ENCODE measurements around the gene RRN3. TPM values are rescaled to one million over a fixed set of nuclear protein-coding genes. Genes with fewer than 3 reads are reported as not detected.
A peak's percentile ranks its signal among the peaks of the same experiment; 100 is the strongest.

RRN3 gene
- total and polyA plus RNA-seq, 2 donors (not counting 3 experiments of a cell fraction or from before 2014, with no cell fraction given) = 15.1 to 26.5 TPM

DNA sequence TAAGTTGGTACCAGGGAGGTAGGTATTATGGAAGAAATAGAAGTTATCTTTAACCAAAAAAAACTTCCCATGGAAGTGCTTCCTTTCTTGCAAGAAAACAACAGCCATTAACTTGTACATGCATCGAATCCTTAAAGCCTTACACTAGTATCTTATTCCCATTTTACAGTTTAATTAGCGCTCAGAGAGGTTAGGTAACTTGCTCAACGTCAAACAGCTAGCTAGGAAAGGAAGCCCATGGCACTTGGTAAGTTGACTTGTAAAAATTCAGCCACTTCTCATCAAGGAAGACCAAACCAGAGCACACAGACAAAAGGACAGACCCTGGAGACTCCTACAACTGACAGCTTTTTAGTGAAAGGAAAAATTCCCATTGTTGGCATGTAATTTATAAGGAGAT is 34.7 kb downstream of the RRN3 start:
- H3K36me3 ChIP-seq (ENCODE audit: control insufficient read depth in 2 of 2, extremely low read depth in 1 of 2, insufficient read depth in 2 of 2, low read length in 2 of 2) = peaks cover 15 to 19% of the 10 kb centered on the region in 2 experiments
- intact Hi-C loops (cut with micrococcal nuclease) = loop anchor here (10.0 kb wide), 1 partner anchor 85 kb away; the partner anchor contains the start of gene PDXDC1
- no peak overlapping the region for H3K27ac ChIP-seq (ENCODE audit: insufficient read depth, low read depth, low read length)
- no peak overlapping the region for H3K4me2 ChIP-seq (ENCODE audit: insufficient read depth, low read length)
- no peak overlapping the region for H3K9ac ChIP-seq (replicated peaks; ENCODE audit: extremely low read depth, insufficient read depth, low read length)
- H2AFZ ChIP-seq (ENCODE audit: low read depth, low read length) = no peak overlapping the region
- TF ChIP-seq POLR2AphosphoS5 (IDR thresholded peaks at IDR 0.05; ENCODE audit: insufficient read depth, low read depth, low read length) = no peak
- TF ChIP-seq EZH2 (IDR thresholded peaks at IDR 0.05; ENCODE audit: borderline replicate concordance, low read depth, low read length, severe bottlenecking) = no peak
- no peak for TF ChIP-seq GATA2 (IDR thresholded peaks at IDR 0.05; ENCODE audit: insufficient read depth, insufficient read length, low read depth, low read length)
- no peak for TF ChIP-seq POLR2A (IDR thresholded peaks at IDR 0.05; ENCODE audit: low read depth, low read length)
- TF ChIP-seq, protein P1, sequence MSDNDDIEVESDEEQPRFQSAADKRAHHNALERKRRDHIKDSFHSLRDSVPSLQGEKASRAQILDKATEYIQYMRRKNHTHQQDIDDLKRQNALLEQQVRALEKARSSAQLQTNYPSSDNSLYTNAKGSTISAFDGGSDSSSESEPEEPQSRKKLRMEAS (IDR thresholded peaks at IDR 0.05; ENCODE audit: insufficient read depth, insufficient read length) = no peak
- no peak for TF ChIP-seq MYC (IDR thresholded peaks at IDR 0.05; ENCODE audit: low read depth, low read length)
- TF ChIP-seq, protein P2, sequence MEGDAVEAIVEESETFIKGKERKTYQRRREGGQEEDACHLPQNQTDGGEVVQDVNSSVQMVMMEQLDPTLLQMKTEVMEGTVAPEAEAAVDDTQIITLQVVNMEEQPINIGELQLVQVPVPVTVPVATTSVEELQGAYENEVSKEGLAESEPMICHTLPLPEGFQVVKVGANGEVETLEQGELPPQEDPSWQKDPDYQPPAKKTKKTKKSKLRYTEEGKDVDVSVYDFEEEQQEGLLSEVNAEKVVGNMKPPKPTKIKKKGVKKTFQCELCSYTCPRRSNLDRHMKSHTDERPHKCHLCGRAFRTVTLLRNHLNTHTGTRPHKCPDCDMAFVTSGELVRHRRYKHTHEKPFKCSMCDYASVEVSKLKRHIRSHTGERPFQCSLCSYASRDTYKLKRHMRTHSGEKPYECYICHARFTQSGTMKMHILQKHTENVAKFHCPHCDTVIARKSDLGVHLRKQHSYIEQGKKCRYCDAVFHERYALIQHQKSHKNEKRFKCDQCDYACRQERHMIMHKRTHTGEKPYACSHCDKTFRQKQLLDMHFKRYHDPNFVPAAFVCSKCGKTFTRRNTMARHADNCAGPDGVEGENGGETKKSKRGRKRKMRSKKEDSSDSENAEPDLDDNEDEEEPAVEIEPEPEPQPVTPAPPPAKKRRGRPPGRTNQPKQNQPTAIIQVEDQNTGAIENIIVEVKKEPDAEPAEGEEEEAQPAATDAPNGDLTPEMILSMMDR (IDR thresholded peaks at IDR 0.05; ENCODE audit: extremely low read depth in 1 of 2, insufficient read depth in 1 of 2, low read depth in 1 of 2, low read length in 2 of 2) = no peak
- TF ChIP-seq FOS (IDR thresholded peaks at IDR 0.05; ENCODE audit: borderline replicate concordance, insufficient read depth, low read length) = no peak
- TF ChIP-seq JUN (IDR thresholded peaks at IDR 0.05; ENCODE audit: borderline replicate concordance, insufficient read depth, insufficient read length, low read depth) = no peak
- no peaks in the 10 kb centered on the region for H3K9me1 ChIP-seq (replicated peaks; ENCODE audit: control insufficient read depth, extremely low read depth, insufficient read depth, low read length)
- no peaks in the 10 kb centered on the region for H3K27me3 ChIP-seq (ENCODE audit: control insufficient read depth in 2 of 2, insufficient read depth in 2 of 2, low read length in 2 of 2)
- H3K4me1 ChIP-seq (ENCODE audit: control insufficient read depth, extremely low read depth, insufficient read depth, low read length) = peaks cover 23% of the 10 kb centered on the region
- dilution Hi-C loops (cut with MboI; ENCODE audit: extremely low pct_ligation_motif_present, low sequenced_read_pairs) = no loop called here
- no TSS peak for BruUV-seq (replicated peaks)
- H3K79me2 ChIP-seq (ENCODE audit: control insufficient read depth, insufficient read depth, low read length) = peaks cover 13% of the 10 kb centered on the region
- no peak overlapping the region for H3K4me3 ChIP-seq (replicated peaks in 1 of 3; ENCODE audit: insufficient read depth in 1 of 3, low read depth in 1 of 3, low read length in 3 of 3)
- no peaks in the 10 kb centered on the region for H3K9me3 ChIP-seq (replicated peaks; ENCODE audit: control insufficient read depth, insufficient read depth, low read length)
- H4K20me1 ChIP-seq (replicated peaks; ENCODE audit: control insufficient read depth, extremely low read depth, insufficient read depth, low read length) = peaks cover 2% of the 10 kb centered on the region
- ChIA-PET POLR2A (no interaction called here), CTCF (no interaction called here)
- FAIRE-seq (no peak), DNase-seq (ENCODE audit: low read depth, low spot score) (peak; percentile 0)
